Suprapubic skin (tissue), 4 donors: ENCODE measurements around the gene ARL6IP5.

Experiments used
- POLR2A ChIP-seq, 2 donors: fragments of 450-650 bp; IDR thresholded peaks; one replicate each; pipeline ENCODE4 v1.6.1; 2017; ENCODE audit warnings: antibody characterized with exemption in 2 of 2, mild to moderate bottlenecking in 2 of 2, moderate library complexity in 2 of 2
- POLR2AphosphoS5 ChIP-seq, 3 donors: sonication (generic); formaldehyde crosslinking; IDR thresholded peaks; one replicate each; pipeline ENCODE4 v1.6.1; 2017; ENCODE audit warnings: antibody characterized with exemption in 3 of 3
- TF ChIP-seq, protein P1 (sequence below), 2 donors: fragments of 200-600 bp in 1 of 2; fragments of 450-650 bp in 1 of 2; sonication (generic) in 1 of 2; IDR thresholded peaks; one replicate each; pipeline ENCODE4 v1.5.1; 2016 to 2019; ENCODE audit warnings: antibody characterized with exemption in 2 of 2, mild to moderate bottlenecking in 1 of 2, moderate library complexity in 1 of 2

DNA sequence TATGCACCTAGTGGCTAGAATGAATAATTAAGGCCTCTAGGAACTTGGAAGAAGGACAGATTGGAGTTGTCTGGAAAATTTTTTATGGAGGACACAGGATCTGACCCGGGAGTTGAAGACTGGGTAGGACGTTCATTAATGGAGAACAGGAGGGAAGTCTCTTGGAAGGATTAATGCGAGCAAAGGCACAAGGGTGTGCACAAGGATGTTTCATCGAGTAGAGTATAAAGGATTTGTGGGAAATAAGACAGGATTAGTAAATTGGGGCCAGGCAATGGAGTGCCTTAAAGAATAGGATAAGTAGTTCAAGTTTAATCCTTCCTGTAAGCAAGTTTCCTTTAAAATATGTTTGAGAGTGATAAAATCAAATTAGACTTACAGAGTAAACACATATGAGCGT is 23.1 kb downstream of the ARL6IP5 start:
- TF ChIP-seq, protein P1, sequence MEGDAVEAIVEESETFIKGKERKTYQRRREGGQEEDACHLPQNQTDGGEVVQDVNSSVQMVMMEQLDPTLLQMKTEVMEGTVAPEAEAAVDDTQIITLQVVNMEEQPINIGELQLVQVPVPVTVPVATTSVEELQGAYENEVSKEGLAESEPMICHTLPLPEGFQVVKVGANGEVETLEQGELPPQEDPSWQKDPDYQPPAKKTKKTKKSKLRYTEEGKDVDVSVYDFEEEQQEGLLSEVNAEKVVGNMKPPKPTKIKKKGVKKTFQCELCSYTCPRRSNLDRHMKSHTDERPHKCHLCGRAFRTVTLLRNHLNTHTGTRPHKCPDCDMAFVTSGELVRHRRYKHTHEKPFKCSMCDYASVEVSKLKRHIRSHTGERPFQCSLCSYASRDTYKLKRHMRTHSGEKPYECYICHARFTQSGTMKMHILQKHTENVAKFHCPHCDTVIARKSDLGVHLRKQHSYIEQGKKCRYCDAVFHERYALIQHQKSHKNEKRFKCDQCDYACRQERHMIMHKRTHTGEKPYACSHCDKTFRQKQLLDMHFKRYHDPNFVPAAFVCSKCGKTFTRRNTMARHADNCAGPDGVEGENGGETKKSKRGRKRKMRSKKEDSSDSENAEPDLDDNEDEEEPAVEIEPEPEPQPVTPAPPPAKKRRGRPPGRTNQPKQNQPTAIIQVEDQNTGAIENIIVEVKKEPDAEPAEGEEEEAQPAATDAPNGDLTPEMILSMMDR (IDR thresholded peaks at IDR 0.05) = no peak
- no peak for TF ChIP-seq POLR2A (IDR thresholded peaks at IDR 0.05)
- no peak for TF ChIP-seq POLR2AphosphoS5 (IDR thresholded peaks at IDR 0.05)
